Glutamatergic neuron (in vitro differentiated cells): ENCODE data around the gene EMID1. TPM values are rescaled to one million over a fixed set of nuclear protein-coding genes. Genes with fewer than 3 reads are reported as not detected.
A peak's percentile ranks its signal among the peaks of the same experiment; 100 is the strongest.

ENCODE experiments used
- DNase-seq: peaks from one replicate; pipeline ENCODE4 v3.0.0; 2022
- H3K27ac Mint-ChIP-seq: one replicate; pipeline ENCODE4 v1.8.0; 2020; ENCODE audit warnings: mild to moderate bottlenecking, mixed read lengths, inconsistent platforms; ENCODE audit not compliant: unreplicated experiment
- H3K27me3 Mint-ChIP-seq: one replicate; pipeline ENCODE4 v1.8.0; 2020; ENCODE audit warnings: mild to moderate bottlenecking, moderate library complexity, mixed read lengths, inconsistent platforms; ENCODE audit not compliant: unreplicated experiment
- H3K36me3 Mint-ChIP-seq: one replicate; pipeline ENCODE4 v1.8.0; 2020; ENCODE audit warnings: mild to moderate bottlenecking, mixed read lengths, inconsistent platforms; ENCODE audit not compliant: unreplicated experiment
- H3K4me1 Mint-ChIP-seq: one replicate; pipeline ENCODE4 v1.8.0; 2020; ENCODE audit warnings: mild to moderate bottlenecking, low read depth, mixed read lengths, inconsistent platforms; ENCODE audit not compliant: unreplicated experiment
- H3K4me3 Mint-ChIP-seq: one replicate; pipeline ENCODE4 v1.8.0; 2020; ENCODE audit warnings: mild to moderate bottlenecking, mixed read lengths, inconsistent platforms; ENCODE audit not compliant: unreplicated experiment
- H3K9me3 Mint-ChIP-seq: one replicate; pipeline ENCODE4 v1.8.0; 2020; ENCODE audit warnings: mild to moderate bottlenecking, moderate library complexity, mixed read lengths, inconsistent platforms; ENCODE audit not compliant: unreplicated experiment
- CTCF ChIP-seq: fragments of 200-600 bp; sonication (generic); IDR thresholded peaks from one replicate; pipeline ENCODE4 v1.5.0; 2021; ENCODE audit not compliant: partially characterized antibody, unreplicated experiment
- total RNA-seq: library from RNA; stranded (reverse); fragmentation: NEBNext Ultra II Directional; extraction: Animal tissue kit (Norgen Biotek cat#: 25700); gene quantifications from one replicate; pipeline ENCODE4 v1.2.1, GENCODE V29; 2021; ENCODE audit not compliant: unreplicated experiment

The EMID1 gene
- total RNA-seq, 1 donor from 2014 or later, result 0.76 TPM

- peak; percentile 34 for TF ChIP-seq CTCF
- Mint-ChIP-seq H3K27me3 (peaks cover 3% of the 10 kb centered on the region), H3K4me3 (no peak overlapping the region), H3K27ac (no peak overlapping the region), H3K4me1 (no peaks in the 10 kb centered on the region), H3K9me3 (peaks cover 1% of the 10 kb centered on the region), H3K36me3 (no peaks in the 10 kb centered on the region)
- no peak for DNase-seq
These were observed 11.5 kb upstream of the EMID1 start for GRCh38 chr22:29194184-29194583.

- no peak overlapping the region for H3K27ac Mint-ChIP-seq
- H3K36me3 Mint-ChIP-seq, result no peaks in the 10 kb centered on the region
- no peaks in the 10 kb centered on the region for H3K4me1 Mint-ChIP-seq
- H3K27me3 Mint-ChIP-seq, result peaks cover 3% of the 10 kb centered on the region
- TF ChIP-seq CTCF, result no peak
- H3K4me3 Mint-ChIP-seq, result no peak overlapping the region
- H3K9me3 Mint-ChIP-seq, result peaks cover 1% of the 10 kb centered on the region
- DNase-seq, result no peak
These were observed 10.4 kb upstream of the EMID1 start for GRCh38 chr22:29195118-29195963.

GRCh38 chr22:29195964-29196666, 9.6 kb upstream of the EMID1 start:
- no peak for TF ChIP-seq CTCF
- H3K9me3 Mint-ChIP-seq, result peaks cover 3% of the 10 kb centered on the region
- H3K36me3 Mint-ChIP-seq, result no peaks in the 10 kb centered on the region
- H3K4me3 Mint-ChIP-seq, result peak overlapping the region; percentile 7
- H3K4me1 Mint-ChIP-seq, result no peaks in the 10 kb centered on the region
- no peak overlapping the region for H3K27ac Mint-ChIP-seq
- no peak for DNase-seq
- peaks cover 6% of the 10 kb centered on the region for H3K27me3 Mint-ChIP-seq

- Mint-ChIP-seq H3K27me3 (peaks cover 6% of the 10 kb centered on the region), H3K9me3 (peaks cover 3% of the 10 kb centered on the region), H3K27ac (no peak overlapping the region), H3K4me1 (no peaks in the 10 kb centered on the region), H3K36me3 (no peaks in the 10 kb centered on the region), H3K4me3 (no peak overlapping the region)
- no peak for TF ChIP-seq CTCF
- DNase-seq, result no peak
These were observed 8.6 kb upstream of the EMID1 start for GRCh38 chr22:29197096-29197495.

GRCh38 chr22:29198240-29198639, 7.5 kb upstream of the EMID1 start:
- Mint-ChIP-seq H3K9me3 (peaks cover 3% of the 10 kb centered on the region), H3K27ac (no peak overlapping the region), H3K4me3 (no peak overlapping the region), H3K36me3 (no peaks in the 10 kb centered on the region), H3K27me3 (peaks cover 6% of the 10 kb centered on the region), H3K4me1 (peaks cover 1% of the 10 kb centered on the region)
- no peak for TF ChIP-seq CTCF
- DNase-seq, result no peak
